LoVo (cell line): Measurements from ENCODE around the gene GABRG3.

Experiments
- DNase-seq: peaks from one replicate; pipeline ENCODE4 v3.0.0-alpha.2; 2016; ENCODE audit warnings: low spot score

Gene GABRG3

DNA sequence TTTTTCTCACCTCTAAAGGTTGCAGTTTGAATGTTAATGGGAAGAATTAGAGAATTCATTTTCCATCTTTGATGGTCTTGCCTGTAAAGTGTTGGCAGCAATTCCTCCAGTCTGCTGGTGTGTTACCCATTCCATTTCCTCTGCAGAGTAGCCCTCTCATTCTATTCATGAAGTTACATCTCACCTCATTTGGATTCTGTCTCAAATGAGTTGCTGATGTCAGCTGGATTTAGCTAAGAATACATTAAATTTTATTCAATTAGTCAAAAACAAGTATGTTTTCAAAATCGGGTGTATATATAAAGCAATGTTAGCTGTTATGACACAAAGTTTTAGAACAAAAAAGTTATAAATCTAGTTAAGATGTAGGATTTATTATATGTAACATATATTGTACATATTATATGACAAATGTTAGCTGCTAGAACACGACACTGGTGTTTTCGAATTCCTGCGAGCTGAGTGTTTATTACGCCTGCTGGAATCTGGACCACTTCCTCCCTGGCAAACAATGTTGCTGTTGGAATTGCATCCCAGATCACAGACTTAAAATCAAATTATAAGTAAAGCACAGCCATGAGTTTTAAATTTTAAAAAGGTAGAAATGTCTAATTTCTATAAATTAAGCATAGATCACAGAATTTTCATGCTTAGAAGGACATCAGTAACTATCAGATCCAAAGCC lies 611.9 kb downstream of the GABRG3 start:
- DNase-seq = no peak

DNA sequence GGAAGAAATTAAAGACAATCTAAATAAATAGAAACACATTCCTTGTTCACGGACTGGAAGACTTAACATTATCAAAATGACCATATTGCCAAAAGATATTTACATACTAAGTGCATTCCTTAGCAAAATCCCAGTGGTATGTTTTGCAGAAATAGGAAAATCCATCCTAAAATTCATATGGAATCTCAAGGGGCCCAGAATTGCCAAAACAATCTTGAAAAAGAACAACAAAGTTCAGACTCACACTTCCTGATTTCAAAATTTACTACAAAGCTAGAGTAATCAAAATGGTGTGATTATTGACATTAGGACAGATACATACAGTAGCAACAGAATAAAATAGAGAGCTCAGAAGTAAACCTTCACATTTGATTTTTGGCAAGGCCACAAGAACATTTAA lies 612.7 kb downstream of the GABRG3 start:
- no peak for DNase-seq

DNA sequence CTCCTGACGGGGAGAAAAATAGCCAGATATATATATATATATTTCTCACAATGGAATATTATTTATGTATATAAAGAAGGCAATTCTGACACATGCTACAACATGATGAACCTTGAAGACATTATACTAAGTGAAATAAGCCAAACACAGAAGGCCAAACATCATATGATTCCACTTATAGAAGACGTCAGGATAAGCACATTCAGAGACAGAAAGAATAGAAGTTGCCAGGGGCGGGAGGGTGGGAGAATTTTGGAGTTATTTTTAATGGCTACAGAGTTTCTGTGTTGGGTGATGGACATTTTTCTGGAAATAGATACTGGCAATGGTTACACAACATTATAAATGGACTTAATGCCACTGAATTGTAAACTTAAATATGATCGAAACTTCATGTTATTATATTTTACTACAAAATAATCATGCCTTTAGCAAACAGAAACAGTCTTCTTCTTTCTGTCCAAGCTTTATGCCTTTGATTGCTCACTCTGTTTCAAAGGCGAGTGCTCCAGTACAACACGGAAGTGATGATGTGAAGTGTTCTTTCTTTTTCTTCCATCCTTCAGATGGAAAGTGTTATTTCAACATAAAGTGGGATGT lies 614.2 kb downstream of the GABRG3 start:
- no peak for DNase-seq

GRCh38 chr15:27587810-27588209 lies 616.8 kb downstream of the GABRG3 start:
- no peak for DNase-seq

DNA sequence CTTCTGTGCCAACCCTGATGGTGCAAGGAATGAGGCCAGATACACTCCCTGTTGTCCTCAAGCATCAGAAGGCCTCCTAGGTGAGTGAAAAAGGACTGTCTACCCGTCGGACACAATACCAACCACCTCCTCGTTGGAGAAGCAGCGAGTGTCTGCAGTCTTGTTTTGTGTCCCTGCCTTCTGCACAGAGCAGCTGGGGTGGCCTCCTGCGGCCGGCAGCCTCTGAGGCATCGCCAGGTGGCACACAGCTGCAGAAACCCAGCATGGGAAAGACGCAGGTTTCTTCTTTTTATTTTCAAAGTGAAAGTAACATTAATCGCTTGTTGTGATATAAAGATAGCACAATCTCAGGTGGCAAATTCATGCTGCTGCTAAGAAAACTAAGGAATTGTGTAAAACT lies 618.3 kb downstream of the GABRG3 start:
- DNase-seq = no peak

- DNase-seq = no peak
Measured at GRCh38 chr15:27589782-27590181, 618.8 kb downstream of the GABRG3 start.
